DMS153 treated with DMSO at 0.1 percent for 48 hours (cell line): Measurements from ENCODE around the gene WBP2NL.

Source experiments
- DNase-seq: peaks from one replicate; lab custom pipeline; 2025; ENCODE audit not compliant: unreplicated experiment; lab: John Stamatoyannopoulos, UW

WBP2NL gene

GRCh38 chr22:41976961-41977566 lies 21.5 kb upstream of the WBP2NL start:
- no peak for DNase-seq

- no peak for DNase-seq
Measured at GRCh38 chr22:41978732-41979131, 19.9 kb upstream of the WBP2NL start.

DNA sequence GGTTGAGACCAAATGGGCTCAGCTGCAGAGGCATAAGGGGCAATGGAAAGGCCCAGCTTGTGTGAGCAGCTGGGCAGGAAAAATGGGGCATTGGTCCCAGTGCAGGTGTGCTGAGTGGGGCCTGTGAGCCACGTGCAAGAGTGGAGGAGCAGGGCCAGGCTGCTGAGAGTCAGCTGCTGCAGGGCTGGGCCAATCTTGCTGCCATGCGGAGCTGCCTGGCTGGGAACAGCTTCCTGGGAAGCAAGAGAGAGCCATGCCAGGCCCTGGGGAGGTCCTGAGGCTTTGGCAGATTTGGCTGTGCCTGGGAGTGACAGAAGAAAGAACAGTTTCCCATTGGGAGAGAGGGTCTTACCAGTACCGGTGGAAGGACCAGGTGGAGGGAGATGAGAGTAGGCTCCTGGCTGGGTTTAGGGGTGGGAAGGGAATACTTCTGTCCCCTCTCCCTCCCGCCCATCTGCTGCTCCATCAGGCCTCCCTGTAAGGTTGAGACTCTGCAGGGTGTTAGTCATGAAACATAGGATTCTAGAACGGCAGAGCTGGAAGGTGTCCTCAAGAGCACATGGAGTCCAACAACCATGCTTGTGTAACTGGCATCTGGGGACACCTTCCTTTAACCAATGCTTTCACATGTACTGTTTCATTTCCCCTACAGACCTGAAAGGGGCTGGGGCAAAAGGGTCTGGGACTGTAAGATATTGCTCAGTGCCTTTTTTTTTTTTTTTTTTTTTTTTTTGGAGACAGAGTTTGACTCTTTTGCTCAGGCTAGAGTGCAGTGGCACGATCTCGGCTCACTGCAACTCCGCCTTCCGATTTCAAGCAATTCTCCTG lies 19.0 kb upstream of the WBP2NL start:
- DNase-seq: no peak

- DNase-seq: no peak
Measured at GRCh38 chr22:41982865-41983264, 15.7 kb upstream of the WBP2NL start.

DNA sequence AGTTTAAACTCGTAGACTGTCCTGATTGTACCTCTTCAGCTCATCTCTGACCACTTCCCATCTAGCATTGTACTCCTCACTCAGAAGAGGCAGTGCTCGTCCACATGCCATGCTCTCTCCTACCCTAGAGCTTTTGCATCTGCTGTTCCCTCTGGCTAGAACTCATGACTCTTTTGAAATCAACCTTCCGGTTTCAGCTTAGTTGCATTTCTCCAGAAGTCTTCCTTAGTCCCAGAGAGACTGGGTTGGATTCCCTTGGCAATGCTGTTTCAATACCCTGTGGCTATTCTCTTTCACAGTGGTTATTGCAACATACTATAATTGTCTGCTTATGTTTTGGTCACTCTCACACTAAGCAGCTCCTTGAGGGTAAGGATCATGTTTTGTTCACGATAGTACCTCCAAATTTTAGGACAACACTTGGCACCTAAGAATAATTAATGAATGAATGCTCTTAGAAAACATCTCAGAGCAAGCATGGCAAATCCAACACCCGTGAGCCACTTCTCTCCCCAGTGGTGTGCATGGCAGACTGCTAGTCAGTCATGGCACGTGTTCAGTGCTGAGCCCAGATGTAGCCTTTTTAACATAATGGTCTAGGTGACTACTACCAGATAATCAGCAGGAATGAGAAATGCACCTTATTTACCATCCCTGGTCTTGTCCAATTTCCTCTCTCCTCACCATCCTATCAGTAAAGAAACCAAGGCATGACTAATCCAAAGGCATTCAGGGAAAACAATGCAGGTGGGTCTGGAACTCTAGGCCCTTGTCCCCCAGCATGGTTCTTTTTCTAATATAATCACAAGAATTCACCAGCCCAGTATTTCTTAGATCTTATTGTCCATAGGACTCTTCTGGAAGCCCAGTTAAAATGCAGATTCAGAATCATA lies 14.8 kb upstream of the WBP2NL start:
- DNase-seq: no peak

DNA sequence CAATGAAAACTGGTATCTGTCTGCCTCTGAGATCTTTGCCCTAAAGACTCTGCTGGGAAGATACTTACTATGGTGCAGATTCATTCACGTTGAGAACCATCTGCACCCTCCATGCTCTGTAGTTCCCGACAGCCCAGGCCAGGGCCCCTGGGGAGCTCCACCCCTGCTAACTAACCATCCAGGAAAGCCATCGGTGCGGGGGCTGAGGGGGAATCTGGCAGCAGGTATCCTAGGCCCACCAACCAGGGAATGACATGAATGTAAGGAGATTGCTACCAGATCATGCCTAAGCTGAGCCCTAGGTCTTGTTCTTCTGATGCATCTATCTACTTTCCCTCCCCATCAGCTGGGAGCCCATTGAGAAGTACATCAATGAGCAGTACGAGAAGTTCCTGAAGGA lies 11.3 kb upstream of the WBP2NL start:
- no peak for DNase-seq

- no peak for DNase-seq
Measured at GRCh38 chr22:41989246-41989645, 9.3 kb upstream of the WBP2NL start.

GRCh38 chr22:41991111-41991510 lies 7.5 kb upstream of the WBP2NL start:
- DNase-seq: no peak

- no peak for DNase-seq
Measured at GRCh38 chr22:41992496-41992895, 6.1 kb upstream of the WBP2NL start.

DNA sequence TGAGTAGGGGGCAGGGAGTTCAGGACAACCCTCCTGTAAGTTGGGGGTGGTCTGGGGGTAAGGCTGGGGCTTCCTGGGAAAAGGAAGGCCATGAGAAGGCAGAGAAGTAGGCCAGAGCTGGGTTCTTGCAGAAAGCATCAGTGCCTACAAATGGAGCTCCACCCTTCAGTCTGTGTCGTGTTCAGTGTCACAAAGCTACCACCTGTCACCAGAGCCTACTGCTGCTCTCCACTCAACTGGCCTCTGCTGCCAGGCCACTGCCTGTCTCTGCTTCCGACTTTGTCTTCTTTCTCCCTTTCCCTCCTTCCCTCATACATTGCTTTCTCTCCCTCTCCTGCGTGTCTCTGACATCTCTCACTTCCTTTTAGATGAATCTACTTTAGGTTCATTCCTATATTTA lies 3.4 kb upstream of the WBP2NL start:
- DNase-seq: no peak

DNA sequence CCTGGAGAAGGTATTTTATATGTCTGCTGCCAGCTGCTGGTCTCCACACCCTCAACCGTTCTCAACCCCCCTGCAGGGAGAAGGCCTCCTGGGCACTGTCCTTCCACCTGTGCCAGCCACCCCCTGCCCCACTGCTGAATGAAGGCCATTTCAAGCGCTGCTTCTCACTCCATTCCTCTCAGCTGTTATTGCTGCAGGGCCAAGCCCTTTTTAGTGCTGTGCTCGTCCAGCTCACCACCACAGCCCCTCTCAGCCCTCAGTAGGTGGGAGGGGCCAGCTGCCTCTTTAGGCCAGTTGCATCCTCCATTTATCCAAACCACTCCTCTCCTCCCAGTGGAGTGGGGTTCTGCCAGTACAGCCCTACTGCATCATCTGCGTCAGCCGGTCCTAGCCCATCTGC lies 1.8 kb upstream of the WBP2NL start:
- DNase-seq: no peak

GRCh38 chr22:42000466-42000865 lies 1.9 kb downstream of the WBP2NL start:
- no peak for DNase-seq

GRCh38 chr22:42001121-42001520 lies 2.5 kb downstream of the WBP2NL start:
- DNase-seq: no peak

DNA sequence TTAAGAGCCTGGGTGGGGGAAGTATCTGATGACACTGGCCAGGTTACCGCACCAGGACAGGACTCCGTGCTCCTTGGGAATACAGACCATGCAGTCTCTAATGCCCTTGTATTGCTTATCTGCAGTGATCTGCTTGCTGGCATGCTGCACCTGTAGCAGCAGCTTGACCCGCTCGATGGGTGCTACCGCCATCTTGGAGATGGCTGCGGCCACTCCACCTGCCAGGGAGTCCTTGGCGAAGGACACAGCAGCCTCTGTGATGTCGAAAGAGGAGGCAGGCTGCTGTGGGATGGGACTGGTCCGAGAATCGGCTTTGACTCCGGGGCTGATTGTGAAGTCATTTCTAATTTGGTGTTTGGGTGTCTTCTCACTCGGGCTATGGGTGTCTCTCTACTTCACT lies 3.1 kb downstream of the WBP2NL start:
- DNase-seq: no peak

DNA sequence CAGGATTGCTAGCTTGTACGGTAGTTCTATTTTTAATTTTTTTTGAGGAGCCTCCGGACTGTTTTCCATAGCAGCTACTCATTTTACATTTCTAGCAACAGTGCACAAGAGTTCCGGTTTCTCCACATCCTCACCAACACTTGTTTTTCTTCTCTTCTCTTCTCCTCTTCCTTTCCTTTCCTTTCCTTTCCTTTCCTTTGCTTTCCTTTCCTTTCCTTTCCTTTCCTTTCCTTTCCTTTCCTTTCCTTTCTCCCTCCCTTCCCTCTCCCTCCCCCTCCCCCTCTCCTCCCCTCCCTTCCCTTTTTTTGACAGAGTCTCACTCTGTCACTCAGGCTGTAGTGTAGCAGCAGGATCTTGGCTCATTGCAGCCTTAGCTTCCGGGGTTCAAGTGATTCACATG lies 9.3 kb downstream of the WBP2NL start:
- no peak for DNase-seq

- DNase-seq: no peak
Measured at GRCh38 chr22:42010778-42011177, 12.2 kb downstream of the WBP2NL start.

DNA sequence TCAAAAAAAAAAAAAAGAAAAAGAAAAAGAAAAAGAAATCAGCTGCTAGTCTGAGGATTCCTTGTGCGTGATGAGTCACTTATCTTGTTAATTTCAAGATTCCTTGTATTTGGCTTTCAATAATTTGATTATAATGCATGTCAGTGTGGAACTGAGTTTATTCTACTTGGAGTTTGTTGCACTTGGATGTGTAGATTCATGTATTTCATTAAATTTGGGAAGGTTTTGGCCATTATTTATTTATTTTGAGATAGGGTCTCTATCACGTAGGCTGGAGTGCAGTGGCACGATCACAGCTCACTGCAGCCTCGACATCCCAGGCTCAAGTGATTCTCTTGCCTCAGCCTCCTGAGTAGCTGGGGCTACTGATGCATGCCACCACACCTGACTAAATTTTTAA lies 14.8 kb downstream of the WBP2NL start:
- no peak for DNase-seq

DNA sequence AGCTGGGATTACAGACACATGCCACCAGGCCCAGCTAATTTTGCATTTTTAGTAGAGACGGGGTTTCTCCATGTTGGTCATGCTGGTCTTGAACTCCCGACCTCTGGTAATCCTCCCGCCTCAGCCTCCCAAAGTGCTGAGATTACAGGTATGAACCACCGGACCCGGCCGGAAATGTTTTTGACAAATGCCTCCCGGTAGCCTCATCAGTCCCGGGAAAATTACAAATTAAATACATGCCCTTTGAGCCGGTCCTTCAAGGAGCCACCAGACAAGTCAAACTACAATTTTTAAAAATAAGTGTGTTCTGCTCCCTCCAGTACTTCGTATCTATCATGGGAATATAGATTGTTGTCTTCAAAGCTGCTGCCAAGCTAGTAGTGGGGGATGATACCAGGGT lies 17.5 kb downstream of the WBP2NL start:
- DNase-seq: no peak

DNA sequence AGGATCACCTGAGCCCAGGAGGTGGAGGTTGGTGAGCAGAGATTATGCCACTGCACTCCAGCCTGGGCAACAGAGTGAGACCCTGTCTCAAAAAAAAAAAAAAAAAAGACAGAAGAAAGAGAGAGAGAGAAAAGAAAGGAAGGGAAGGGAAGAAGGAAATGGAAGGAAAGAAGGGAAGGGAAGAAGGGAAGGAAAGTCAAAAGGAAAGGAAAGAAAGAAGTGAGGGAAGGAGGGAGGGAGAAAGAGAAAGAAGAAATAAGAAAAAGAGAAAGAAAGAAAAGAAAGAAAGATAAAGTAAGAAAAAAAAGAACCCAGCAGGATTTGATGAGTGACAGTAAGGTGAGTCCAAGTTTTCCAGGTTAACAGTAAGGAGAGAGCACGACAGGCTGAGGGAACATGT lies 19.6 kb downstream of the WBP2NL start:
- DNase-seq: no peak

DNA sequence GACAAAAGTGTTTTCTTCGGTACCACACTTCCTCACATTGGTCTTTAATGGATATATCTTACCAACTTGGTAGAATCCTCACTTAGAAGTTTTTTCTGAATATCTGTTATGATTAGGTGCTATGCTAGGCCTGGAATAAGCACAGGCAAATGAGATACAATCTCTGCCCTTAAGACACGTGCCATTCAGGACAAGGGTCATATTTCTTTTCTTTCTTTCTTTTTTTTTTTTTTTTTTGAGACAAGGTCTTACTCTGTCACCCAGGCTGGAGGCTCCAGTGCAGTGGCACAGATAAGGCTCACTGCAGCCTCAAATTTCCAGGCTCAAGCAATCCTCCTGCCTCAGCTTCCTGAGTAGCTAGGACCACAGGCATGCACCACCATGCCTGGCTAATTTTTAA lies 23.0 kb downstream of the WBP2NL start:
- DNase-seq: no peak

DNA sequence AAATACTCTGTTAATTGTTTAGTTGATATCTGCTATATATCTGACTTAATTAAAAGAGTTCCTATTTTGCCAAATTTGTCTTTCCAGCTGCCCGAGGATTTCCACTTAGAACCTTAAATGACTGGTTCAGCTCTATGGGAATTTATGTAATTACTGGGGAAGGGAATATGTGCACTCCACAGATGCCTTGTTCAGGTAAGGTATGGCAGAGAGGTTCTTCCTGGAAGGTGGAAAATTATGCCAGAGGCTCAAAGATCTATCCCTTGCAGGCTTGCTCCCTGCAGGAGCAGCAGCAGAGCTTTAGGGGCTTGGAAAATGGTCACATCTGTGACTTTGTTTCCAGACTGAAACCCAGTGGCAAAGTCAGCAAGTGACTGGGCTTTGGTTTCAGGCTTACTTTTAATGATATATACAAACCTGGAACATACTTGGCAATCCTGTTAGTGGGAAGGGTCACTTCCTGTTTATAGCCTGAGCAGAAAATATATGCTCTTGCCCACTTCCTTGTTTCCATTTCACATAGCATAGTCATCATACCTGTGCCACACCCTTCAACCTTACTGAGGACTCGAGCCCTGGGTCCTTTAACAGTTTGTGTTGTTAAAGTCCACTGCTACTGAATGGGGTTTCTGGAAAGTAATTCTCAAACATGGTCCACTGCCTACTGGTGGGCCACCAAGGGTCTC lies 23.7 kb downstream of the WBP2NL start:
- no peak for DNase-seq
